Loucy (cell line): ENCODE results near the gene SGK1.

Experiments
- H2AFZ ChIP-seq: fragments of 200-600 bp; sonication (generic); 2 replicates; pipeline ENCODE4 v1.6.0; 2016; ENCODE audit warnings: antibody characterized with exemption, mild to moderate bottlenecking, low read length, moderate library complexity
- H3F3A ChIP-seq: fragments of 200-600 bp; 2 replicates; pipeline ENCODE4 v1.6.0; 2016; ENCODE audit warnings: antibody characterized with exemption, low read depth, mild to moderate bottlenecking
- H3K27me3 ChIP-seq: fragments of 200-600 bp; sonication (generic); 2 replicates; pipeline ENCODE4 v1.6.1; 2014; ENCODE audit warnings: low read length, mild to moderate bottlenecking; ENCODE audit not compliant: insufficient read depth, poor library complexity, severe bottlenecking
- H3K36me3 ChIP-seq: fragments of 200-600 bp; sonication (generic); 2 replicates; pipeline ENCODE4 v1.6.1; 2016; ENCODE audit warnings: low read length; ENCODE audit not compliant: insufficient read depth
- H3K4me1 ChIP-seq: fragments of 200-600 bp; sonication (generic); 2 replicates; pipeline ENCODE4 v1.5.1; 2014; ENCODE audit warnings: low read length, mild to moderate bottlenecking; ENCODE audit not compliant: insufficient read depth, poor library complexity, severe bottlenecking
- H3K4me2 ChIP-seq: fragments of 200-600 bp; sonication (generic); 2 replicates; pipeline ENCODE4 v1.6.0; 2014; ENCODE audit warnings: antibody characterized with exemption, low read length, low read depth, mild to moderate bottlenecking; ENCODE audit not compliant: poor library complexity, severe bottlenecking
- H3K4me3 ChIP-seq: fragments of 200-600 bp; sonication (generic); 2 replicates; pipeline ENCODE4 v1.5.1; 2014; ENCODE audit warnings: low read length, mild to moderate bottlenecking, mixed read lengths; ENCODE audit not compliant: poor library complexity, severe bottlenecking
- H3K79me2 ChIP-seq: fragments of 200-600 bp; sonication (generic); 2 replicates; pipeline ENCODE4 v1.6.1; 2014; ENCODE audit warnings: low read length; ENCODE audit not compliant: insufficient read depth
- H3K9ac ChIP-seq: fragments of 200-600 bp; sonication (generic); 2 replicates; pipeline ENCODE4 v1.6.0; 2014; ENCODE audit warnings: mild to moderate bottlenecking, low read depth, low read length, moderate library complexity; ENCODE audit not compliant: poor library complexity, severe bottlenecking
- H3K9me2 ChIP-seq: fragments of 200-600 bp; sonication (generic); replicated peaks from 2 replicates; pipeline ENCODE4 v1.6.1; 2016; ENCODE audit warnings: low read depth, low read length, mixed read lengths
- H3K9me3 ChIP-seq: fragments of 200-600 bp; sonication (generic); 2 replicates; pipeline ENCODE4 v1.6.1; 2014; ENCODE audit warnings: mild to moderate bottlenecking, antibody characterized with exemption, low read length, low read depth; ENCODE audit not compliant: insufficient read depth
- H4K20me1 ChIP-seq: fragments of 200-600 bp; sonication (generic); 2 replicates; pipeline ENCODE4 v1.6.0; 2014; ENCODE audit warnings: antibody characterized with exemption, low read length, mild to moderate bottlenecking; ENCODE audit not compliant: insufficient read depth, poor library complexity, severe bottlenecking
- CTCF ChIP-seq: fragments of 200-600 bp; sonication (generic); conservative IDR thresholded peaks from 2 replicates; pipeline ENCODE4 v1.5.1; 2014; ENCODE audit warnings: mild to moderate bottlenecking, antibody characterized with exemption, low read length
- EZH2phosphoT487 ChIP-seq: fragments of 200-600 bp; IDR thresholded peaks from 2 replicates; pipeline ENCODE4 v1.6.1; 2018; ENCODE audit warnings: antibody characterized with exemption, mild to moderate bottlenecking, moderate library complexity, borderline replicate concordance

The SGK1 gene

GRCh38 chr6:134318236-134318973, 493 bp upstream of the SGK1 start:
- no peak overlapping the region for H3K4me3 ChIP-seq

GRCh38 chr6:134316733-134317431, 1.0 kb downstream of the SGK1 start:
- Histone ChIP-seq H2AFZ (no peak overlapping the region), H3K4me2 (no peak overlapping the region), H3K36me3 (no peaks in the 10 kb centered on the region), H4K20me1 (no peaks in the 10 kb centered on the region), H3K9me2 (no peaks in the 10 kb centered on the region), H3K4me1 (no peaks in the 10 kb centered on the region), H3K4me3 (no peak overlapping the region), H3K9me3 (no peaks in the 10 kb centered on the region), H3F3A (no peaks in the 10 kb centered on the region), H3K79me2 (no peaks in the 10 kb centered on the region), H3K9ac (no peak overlapping the region), H3K27me3 (no peaks in the 10 kb centered on the region)
- TF ChIP-seq CTCF (no peak), EZH2phosphoT487 (no peak)

More at GRCh38 chr6:134318236-134318973, 493 bp upstream of the SGK1 start:
- no peaks in the 10 kb centered on the region for H3K79me2 ChIP-seq
- H4K20me1 ChIP-seq = no peaks in the 10 kb centered on the region
- H2AFZ ChIP-seq = no peak overlapping the region
- H3K9ac ChIP-seq = no peak overlapping the region
- no peak for TF ChIP-seq EZH2phosphoT487
- TF ChIP-seq CTCF = no peak
- no peaks in the 10 kb centered on the region for H3F3A ChIP-seq
- H3K9me2 ChIP-seq = no peaks in the 10 kb centered on the region
- H3K4me1 ChIP-seq = no peaks in the 10 kb centered on the region
- no peak overlapping the region for H3K4me2 ChIP-seq
- H3K27me3 ChIP-seq = no peaks in the 10 kb centered on the region
- no peaks in the 10 kb centered on the region for H3K9me3 ChIP-seq
- H3K36me3 ChIP-seq = no peaks in the 10 kb centered on the region

GRCh38 chr6:134315974-134316441, 1.9 kb downstream of the SGK1 start:
- Histone ChIP-seq H3K9me3 (no peaks in the 10 kb centered on the region), H3K36me3 (no peaks in the 10 kb centered on the region), H3K9me2 (no peaks in the 10 kb centered on the region), H3K9ac (no peak overlapping the region), H3K27me3 (no peaks in the 10 kb centered on the region), H3K4me3 (no peak overlapping the region), H3K4me1 (no peaks in the 10 kb centered on the region), H3K79me2 (no peaks in the 10 kb centered on the region), H2AFZ (peak overlapping the region; percentile 58), H3K4me2 (no peak overlapping the region), H4K20me1 (no peaks in the 10 kb centered on the region), H3F3A (no peaks in the 10 kb centered on the region)
- TF ChIP-seq CTCF (no peak), EZH2phosphoT487 (no peak)
